Measurements from ENCODE around the gene SPDYC. TPM values are rescaled to one million over a fixed set of nuclear protein-coding genes. Genes with fewer than 3 reads are reported as not detected.

SPDYC gene
- total and polyA plus RNA-seq, 9 of the 15 experiments (the other 6 are each of a cell fraction or from before 2014, with no cell fraction given) = 4.4 to 18.8 (median 9.2) TPM

DNA sequence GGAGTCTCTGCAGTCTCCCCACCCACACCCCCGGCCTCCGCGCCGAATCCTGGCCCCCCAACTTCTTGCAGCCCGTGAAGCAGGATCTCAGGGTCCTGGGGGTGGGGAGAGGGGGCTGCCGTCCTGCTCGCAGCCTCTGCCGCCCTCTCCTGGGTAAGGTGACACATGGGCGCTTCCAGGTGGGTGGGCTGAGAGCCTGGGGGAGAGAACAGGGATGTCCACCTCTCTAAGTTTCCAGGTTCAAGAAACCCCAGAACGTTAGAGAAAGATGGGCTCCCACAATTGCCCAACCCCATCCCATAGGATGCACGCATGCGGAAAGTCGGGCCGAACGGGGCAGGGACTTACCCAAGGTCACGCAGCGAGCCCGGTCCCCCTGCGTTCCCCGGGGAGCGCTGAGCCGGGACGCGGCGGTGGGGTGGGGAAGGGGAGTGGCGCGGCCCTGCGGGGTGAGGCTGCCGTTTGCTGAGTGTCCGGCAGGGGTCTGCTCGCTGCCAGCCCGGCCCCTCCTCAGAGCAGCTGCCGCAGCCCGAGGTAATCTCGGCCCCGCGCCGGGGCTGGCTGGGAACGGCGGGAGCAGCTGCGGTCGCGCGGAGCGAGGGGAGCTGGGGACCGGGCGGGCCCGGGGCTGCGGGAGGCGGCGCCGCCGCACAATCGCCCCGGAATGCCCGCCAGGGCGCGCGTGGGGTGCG, 11.0 kb downstream of the SPDYC start (continued):
- TF ChIP-seq BRD9 (IDR thresholded peaks at IDR 0.05; ENCODE audit: low read depth, partially characterized antibody) (peak; percentile 85), FOXP1 (CRISPR knock-in tag; IDR thresholded peaks at IDR 0.05) (no peak; the same call in 1 of the 2 replicates), RFX5 (IDR thresholded peaks at IDR 0.05; ENCODE audit: low read depth, low read length) (no peak), ZNF668 (CRISPR knock-in tag; IDR thresholded peaks at IDR 0.05) (no peak), KAT8 (IDR thresholded peaks at IDR 0.05; ENCODE audit: low read depth) (no peak), ARID3A (IDR thresholded peaks at IDR 0.05; ENCODE audit: borderline replicate concordance, low read depth, low read length) (no peak), ETS2 (tag; IDR thresholded peaks at IDR 0.05; ENCODE audit: borderline replicate concordance, poor library complexity, severe bottlenecking) (no peak)
- TF ChIP-seq, protein P1, sequence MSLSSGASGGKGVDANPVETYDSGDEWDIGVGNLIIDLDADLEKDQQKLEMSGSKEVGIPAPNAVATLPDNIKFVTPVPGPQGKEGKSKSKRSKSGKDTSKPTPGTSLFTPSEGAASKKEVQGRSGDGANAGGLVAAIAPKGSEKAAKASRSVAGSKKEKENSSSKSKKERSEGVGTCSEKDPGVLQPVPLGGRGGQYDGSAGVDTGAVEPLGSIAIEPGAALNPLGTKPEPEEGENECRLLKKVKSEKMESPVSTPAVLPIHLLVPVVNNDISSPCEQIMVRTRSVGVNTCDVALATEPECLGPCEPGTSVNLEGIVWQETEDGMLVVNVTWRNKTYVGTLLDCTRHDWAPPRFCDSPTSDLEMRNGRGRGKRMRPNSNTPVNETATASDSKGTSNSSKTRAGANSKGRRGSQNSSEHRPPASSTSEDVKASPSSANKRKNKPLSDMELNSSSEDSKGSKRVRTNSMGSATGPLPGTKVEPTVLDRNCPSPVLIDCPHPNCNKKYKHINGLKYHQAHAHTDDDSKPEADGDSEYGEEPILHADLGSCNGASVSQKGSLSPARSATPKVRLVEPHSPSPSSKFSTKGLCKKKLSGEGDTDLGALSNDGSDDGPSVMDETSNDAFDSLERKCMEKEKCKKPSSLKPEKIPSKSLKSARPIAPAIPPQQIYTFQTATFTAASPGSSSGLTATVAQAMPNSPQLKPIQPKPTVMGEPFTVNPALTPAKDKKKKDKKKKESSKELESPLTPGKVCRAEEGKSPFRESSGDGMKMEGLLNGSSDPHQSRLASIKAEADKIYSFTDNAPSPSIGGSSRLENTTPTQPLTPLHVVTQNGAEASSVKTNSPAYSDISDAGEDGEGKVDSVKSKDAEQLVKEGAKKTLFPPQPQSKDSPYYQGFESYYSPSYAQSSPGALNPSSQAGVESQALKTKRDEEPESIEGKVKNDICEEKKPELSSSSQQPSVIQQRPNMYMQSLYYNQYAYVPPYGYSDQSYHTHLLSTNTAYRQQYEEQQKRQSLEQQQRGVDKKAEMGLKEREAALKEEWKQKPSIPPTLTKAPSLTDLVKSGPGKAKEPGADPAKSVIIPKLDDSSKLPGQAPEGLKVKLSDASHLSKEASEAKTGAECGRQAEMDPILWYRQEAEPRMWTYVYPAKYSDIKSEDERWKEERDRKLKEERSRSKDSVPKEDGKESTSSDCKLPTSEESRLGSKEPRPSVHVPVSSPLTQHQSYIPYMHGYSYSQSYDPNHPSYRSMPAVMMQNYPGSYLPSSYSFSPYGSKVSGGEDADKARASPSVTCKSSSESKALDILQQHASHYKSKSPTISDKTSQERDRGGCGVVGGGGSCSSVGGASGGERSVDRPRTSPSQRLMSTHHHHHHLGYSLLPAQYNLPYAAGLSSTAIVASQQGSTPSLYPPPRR (CRISPR knock-in tag; IDR thresholded peaks at IDR 0.05; ENCODE audit: borderline replicate concordance) = 0 out of 2 replicates have a peak, but pooled peaks have one; percentile 13
